Posterior vena cava (tissue), 2 donors: ENCODE data around the gene ZFP36. TPM values are rescaled to one million over a fixed set of nuclear protein-coding genes. Genes with fewer than 3 reads are reported as not detected.
"Not testable (repeated sequence)": the region's sequence is repeated elsewhere in the genome, so short reads cannot be mapped to it uniquely, and the experiment has no call there.

ENCODE experiments used
- DNase-seq: peaks from one replicate; pipeline ENCODE4 v3.0.0-alpha.2; 2020; ENCODE audit warnings: low spot score
- intact Hi-C, 2 donors: fragments of 100-400 bp; cut with DNase I; formaldehyde crosslinking; loops; one replicate each; pipeline versions ENCODE4 v1.14.1 to v1.14.2; 2022 to 2023
- long read RNA-seq, 2 donors: library from polyadenylated mRNA; unstranded; transcript quantifications; one replicate each; pipeline ENCODE4 v2.0.0, GENCODE V29; 2020 to 2021
- total RNA-seq, 2 donors: library from RNA; stranded (reverse); fragmentation: NEBNext Ultra II Directional; extraction: Animal tissue kit (Norgen Biotek cat#: 25700); gene quantifications; one replicate each; pipeline ENCODE4 v1.2.1, GENCODE V29; 2021
- donor health status: DM: yes; HTN: yes; CAD: no.
- donor health status: DM: yes; HTN: yes; CAD: no.

Gene ZFP36
- total RNA-seq, result 100 to 1,000 TPM; 258 to 509 TPM
- long read RNA-seq, donor 1, transcript ZFP36-203 (2 exons, 1,786 nt), result major isoform, 54 of 117 reads
- long read RNA-seq, donor 1, partial matches to known transcripts, result 0 of 117 reads
- long read RNA-seq, donor 1, other reads (novel, unspliced or antisense), result 62 of 117 reads
- long read RNA-seq, donor 2, transcript ZFP36-203 (2 exons, 1,786 nt), result major isoform, 111 of 338 reads
- long read RNA-seq, donor 2, partial matches to known transcripts, result 0 of 338 reads
- long read RNA-seq, donor 2, other reads (novel, unspliced or antisense), result 226 of 338 reads

DNA sequence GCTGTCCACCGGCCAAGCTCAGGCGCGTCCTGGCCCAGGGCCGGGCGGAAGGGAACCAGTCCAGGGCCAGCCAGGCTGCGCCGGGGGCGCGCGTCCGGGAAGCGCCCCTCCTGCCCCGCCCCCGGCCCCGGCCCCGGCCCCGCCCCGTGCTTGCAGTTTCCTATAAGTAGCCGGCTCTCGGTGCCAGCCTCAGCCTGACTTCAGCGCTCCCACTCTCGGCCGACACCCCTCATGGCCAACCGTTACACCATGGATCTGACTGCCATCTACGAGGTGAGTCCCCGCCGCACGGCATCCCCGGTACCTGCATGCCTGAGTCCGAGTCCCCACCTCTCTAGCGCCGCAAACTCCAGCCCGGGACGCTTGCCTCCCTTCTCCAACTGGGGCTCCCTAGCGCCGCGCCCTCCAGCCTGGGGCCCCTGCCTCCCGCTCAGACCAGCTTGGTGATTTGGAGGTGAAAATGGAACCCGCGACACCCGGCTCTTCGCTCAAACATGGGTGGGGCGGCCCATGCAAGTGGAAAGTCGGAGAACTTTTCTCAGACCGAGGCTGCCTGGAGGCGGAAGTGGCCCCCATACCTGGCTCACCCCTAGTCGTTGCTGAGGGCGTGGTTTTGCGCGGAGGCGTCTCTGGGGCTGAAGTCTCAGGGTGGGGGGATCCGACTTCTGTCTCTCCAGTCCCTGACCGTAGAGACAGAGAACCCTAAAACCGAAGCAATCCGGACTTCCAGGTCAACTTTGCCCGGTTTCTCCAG, at the start of gene ZFP36:
Gene ZFP36 (plus strand): TSS at position 192 of the 754 bp plus-strand sequence. CDS start 58 bp downstream, at position 250.
- intact Hi-C loops, result no loop called here
- peak; percentile 98 for DNase-seq

DNA sequence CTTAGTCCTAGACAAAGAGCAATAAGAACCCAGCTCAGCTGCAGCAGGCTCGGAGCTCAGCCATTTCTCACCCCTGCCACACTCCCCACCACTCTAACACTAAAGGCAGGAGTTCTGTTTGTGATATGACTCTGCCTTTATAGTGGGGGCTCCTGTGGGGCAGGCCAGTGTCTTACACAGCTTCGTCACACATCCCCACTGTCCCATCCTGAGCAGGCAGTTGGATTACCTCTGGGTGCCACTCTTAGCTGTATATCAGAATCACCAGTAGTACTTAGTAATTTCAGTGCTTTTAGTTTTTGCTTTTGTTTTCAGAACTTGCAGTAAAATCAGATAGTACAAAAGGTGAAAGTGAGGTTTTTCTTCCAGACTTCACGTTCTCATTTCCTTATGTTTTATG, 47.6 kb upstream of the ZFP36 start:
- no peak for DNase-seq
- intact Hi-C loops, result no loop called here

GRCh38 chr19:39360599-39360998, 46.0 kb upstream of the ZFP36 start:
- intact Hi-C loops, result no loop called here

DNA sequence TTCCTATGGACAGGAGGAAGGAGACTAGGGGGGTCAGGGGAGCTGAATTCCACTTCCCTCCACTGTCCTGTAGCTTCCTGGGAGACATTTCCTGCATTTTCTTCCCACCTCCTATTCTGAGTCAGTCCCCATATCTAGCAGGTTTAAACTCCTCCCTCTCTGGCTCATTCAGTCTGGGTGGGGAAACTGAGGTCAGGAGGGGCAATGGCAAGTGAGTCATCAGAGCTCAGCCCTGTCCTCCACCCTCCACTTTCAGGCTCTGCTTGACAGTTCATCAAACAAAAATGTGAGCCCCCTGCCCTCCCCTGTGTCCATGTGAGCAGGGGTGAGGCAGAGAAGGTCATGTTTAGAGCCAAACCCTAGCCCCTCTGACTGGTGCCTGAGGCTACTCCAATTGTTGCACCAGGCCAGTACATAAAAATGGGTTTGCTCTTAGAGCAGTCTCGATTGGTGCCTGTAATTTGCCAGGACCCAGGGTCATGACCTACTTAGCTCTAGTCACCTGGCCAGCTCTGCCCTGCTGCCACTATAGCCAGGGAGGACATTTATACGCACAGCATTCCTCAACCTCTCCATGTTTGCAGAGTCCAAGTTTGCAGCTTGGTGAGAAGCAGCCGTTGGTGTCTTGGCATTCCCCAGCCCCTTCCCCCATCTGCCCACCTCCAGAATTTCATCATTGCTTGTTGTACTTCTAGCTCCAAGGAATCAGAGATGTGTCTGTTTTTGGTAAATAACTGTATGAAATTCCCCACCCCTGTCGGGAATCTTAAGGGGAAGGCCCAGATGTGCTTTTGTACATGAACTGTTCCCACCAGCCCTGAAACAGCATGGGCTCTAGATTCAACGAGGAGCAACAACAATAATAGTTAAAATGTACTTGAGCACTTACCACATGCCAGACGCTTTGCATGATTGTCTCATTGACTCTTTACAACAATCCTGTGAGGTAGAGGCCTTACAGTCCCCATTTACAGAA, 43.7 kb upstream of the ZFP36 start:
- intact Hi-C loops, result no loop called here
- no peak for DNase-seq

More at GRCh38 chr19:39360599-39360998, 46.0 kb upstream of the ZFP36 start:
- no peak for DNase-seq

GRCh38 chr19:39363901-39364457, 42.7 kb upstream of the ZFP36 start:
- DNase-seq, result no peak
- intact Hi-C loops, result no loop called here

- DNase-seq, result no peak
Measured at GRCh38 chr19:39365531-39365930, 41.1 kb upstream of the ZFP36 start.

DNA sequence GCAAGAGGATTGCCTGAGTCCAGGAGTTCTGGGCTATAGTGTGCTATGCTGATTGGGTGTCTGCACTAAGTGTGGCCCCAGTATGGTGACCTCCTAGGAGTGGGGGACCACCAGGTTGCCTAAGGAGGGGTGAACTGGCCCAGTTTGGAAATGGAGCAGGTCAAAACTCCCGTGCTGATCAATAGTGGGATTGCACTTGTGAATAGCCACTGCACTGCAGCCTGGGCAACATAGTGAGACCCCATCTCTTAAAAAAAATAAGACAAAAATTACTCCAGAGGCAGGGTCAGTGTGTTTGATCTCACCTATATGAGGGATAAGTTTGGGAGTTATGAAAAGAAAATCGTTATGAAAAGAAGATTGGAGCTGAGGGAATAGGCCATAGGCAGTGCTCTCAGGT, 37.4 kb upstream of the ZFP36 start:
- intact Hi-C loops, result no loop called here
- DNase-seq, result no peak

More at GRCh38 chr19:39365531-39365930, 41.1 kb upstream of the ZFP36 start:
- intact Hi-C loops, result no loop called here

DNA sequence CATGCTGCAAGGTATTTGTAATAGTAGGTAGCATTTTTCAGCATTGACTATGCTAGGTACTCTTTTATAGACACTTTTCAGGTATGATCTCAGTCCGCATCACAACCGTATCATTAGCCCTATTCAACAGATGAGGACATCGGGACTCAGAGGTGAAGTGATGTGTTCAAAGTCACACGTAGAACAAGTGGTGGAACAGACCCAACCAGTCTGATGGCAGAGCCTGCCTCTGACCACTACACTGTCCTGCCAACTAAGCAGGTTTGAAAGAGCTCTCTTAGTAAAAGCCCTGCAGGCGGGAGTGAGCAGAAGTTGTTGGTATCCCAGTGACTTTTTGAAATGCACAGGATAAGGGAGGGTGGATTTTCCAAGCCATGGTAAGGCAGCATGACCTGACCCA, 35.9 kb upstream of the ZFP36 start:
- intact Hi-C loops, result no loop called here
- DNase-seq, result no peak

DNA sequence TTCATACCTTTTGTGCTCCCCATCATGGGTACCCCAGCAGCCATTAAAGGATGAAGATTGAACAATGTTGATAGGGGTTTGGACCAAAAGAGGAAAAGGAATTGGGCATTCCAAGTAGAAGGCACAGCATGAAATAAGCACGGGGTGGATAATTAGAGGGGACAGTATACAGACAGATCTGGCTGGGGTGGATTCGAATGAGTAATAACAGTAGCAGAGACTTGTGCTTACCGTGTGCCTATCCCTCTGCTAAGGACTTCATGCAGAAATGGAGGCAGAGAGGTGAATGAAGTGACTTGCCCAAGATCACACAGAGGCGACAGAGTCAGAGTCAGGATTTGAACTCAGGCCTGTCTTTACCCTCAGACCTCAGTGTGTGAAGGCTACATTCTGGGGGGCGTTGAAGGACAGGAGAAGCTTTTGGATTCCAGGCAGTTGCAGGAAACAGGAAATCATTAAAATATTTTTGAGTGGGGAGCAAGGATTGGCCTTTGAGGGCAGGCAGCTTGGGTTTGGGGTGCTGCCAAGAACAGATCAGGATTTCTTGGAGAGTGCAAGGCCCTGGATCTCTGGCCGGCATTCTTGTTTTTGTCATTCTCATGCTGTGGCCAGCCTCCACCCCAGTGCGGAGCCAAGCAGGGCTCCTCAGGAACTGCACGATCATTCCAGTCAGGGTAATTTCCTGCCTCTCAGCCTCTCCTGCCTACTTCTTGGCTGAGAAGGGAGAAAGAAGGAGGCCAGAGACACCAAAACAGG, 34.4 kb upstream of the ZFP36 start:
- DNase-seq, result peak; percentile 95
- intact Hi-C loops, result no loop called here

- intact Hi-C loops, result no loop called here
- DNase-seq, result no peak
Measured at GRCh38 chr19:39372941-39373340, 33.7 kb upstream of the ZFP36 start.

- intact Hi-C loops, result no loop called here
- no peak for DNase-seq
Measured at GRCh38 chr19:39375929-39376328, 30.7 kb upstream of the ZFP36 start.

DNA sequence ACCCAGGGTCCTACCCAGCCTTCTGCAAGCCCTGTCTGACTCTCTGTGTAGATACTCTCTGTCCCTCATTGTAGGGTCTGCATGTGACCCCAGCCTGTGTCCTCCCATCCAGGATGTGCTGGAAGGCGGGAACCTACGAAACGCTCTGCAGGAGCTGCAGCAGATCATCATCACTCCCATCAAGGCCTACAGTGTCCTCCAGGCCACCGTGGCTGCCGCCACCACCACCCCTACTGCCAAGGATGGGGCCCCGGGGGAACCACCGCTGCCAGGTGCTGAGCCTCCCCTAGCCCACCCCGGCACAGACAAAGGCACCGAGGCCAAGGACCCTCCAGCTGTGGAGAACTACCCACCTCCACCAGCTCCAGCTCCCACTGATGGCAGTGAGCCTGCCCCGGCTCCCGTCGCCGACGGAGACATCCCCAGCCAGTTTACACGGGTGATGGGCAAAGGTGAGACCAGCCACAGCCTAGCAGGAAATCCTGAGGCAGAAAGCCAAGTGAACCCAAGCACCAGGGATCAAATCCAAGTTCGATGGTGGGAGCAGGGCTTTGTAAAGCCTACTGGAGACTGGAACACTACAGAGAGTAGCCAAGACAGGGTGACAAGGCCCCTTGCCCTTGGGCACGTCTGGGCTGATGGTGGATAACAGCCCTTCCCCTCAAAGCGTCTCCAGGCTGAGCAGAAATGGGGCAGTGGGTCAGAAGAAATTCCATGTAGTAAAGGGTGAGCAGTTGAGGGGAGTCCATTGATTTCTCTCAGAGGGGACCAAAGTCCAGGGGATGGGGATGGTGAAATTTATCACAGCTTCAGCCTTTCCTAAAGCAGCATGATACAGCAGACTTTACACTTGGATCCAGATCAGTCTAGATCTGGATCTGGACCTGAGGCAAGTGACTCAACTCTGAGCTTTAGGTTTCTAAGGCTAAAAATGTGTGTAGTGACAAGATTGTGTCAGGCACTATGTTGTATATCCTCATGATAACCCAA, 29.0 kb upstream of the ZFP36 start:
- DNase-seq, result no peak
- intact Hi-C loops, result no loop called here

GRCh38 chr19:39379366-39379765, 27.3 kb upstream of the ZFP36 start:
- intact Hi-C loops, DNase-seq: not testable (repeated sequence)

DNA sequence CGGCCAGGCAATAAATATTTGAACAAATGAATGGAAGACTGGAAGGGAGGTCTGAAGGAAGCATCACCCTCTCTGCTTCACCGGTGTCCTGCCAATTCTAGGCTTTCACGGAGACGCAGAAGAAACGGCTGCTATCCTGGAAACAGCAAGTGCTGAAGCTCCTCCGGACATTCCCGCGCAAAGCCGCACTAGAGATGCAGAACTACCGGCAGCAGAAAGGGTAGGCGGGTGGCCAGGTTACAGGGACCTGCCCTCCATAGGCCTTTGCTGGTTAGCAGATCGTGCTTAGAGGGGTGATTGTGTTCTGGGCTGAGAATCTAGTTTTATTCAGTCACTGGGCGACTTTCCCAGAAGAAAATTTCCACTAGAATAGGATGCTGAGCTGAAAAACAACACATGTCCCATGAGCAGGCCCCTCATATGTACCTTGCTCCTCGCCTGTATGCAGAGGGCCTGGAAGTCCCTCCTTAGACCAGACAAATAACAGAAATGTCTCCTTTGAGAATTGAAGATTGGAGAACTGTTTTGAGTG, 26.7 kb upstream of the ZFP36 start:
- no peak for DNase-seq
- intact Hi-C loops, result no loop called here

- no peak for DNase-seq
- intact Hi-C loops, result no loop called here
Measured at GRCh38 chr19:39380521-39381502, 25.8 kb upstream of the ZFP36 start.
